Gastrocnemius medialis (tissue), 4 donors: ENCODE measurements around the gene SUPT3H.

Source experiments
- POLR2A ChIP-seq, 2 donors: fragments of 450-650 bp; IDR thresholded peaks; one replicate each; pipeline ENCODE4 v1.6.1; 2017; ENCODE audit warnings: antibody characterized with exemption in 2 of 2, mild to moderate bottlenecking in 2 of 2, moderate library complexity in 2 of 2
- TF ChIP-seq, protein P1 (sequence below), 5 experiments: fragments of 450-650 bp in 3 of 5; fragments of 200-600 bp in 2 of 5; sonication (generic) in 2 of 5; IDR thresholded peaks in 4 of 5; conservative IDR thresholded peaks in 1 of 5; 1 replicate in 4 of 5; 2 replicates in 1 of 5; pipeline ENCODE4 v1.5.1; 2016 to 2019; ENCODE audit warnings: antibody characterized with exemption in 5 of 5, mild to moderate bottlenecking in 3 of 5, moderate library complexity in 3 of 5

DNA sequence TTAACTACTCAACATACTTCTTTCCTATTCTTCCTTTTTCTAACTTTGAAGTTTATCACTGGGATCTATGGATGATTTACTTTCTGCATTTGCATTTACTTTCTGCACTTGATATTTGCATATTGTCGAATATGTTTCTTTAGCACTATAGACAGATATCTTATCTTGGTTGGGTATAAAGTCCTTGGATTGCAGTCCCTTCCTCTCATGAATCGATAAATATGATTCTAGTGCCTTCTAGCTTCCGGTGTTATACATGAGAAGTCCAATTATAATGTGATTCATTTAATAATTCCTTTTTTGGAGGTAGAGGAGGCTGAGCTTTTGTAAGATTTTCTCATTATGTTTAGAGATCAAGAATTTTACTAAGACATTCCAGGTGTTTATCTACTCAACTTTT is 370.8 kb downstream of the SUPT3H start:
- TF ChIP-seq, protein P1, sequence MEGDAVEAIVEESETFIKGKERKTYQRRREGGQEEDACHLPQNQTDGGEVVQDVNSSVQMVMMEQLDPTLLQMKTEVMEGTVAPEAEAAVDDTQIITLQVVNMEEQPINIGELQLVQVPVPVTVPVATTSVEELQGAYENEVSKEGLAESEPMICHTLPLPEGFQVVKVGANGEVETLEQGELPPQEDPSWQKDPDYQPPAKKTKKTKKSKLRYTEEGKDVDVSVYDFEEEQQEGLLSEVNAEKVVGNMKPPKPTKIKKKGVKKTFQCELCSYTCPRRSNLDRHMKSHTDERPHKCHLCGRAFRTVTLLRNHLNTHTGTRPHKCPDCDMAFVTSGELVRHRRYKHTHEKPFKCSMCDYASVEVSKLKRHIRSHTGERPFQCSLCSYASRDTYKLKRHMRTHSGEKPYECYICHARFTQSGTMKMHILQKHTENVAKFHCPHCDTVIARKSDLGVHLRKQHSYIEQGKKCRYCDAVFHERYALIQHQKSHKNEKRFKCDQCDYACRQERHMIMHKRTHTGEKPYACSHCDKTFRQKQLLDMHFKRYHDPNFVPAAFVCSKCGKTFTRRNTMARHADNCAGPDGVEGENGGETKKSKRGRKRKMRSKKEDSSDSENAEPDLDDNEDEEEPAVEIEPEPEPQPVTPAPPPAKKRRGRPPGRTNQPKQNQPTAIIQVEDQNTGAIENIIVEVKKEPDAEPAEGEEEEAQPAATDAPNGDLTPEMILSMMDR (IDR thresholded peaks at IDR 0.05 in 4 of 5, conservative IDR thresholded peaks at IDR 0.05 in 1 of 5): no peak
- TF ChIP-seq POLR2A (IDR thresholded peaks at IDR 0.05): no peak
